ENCODE results near the gene ZXDC.

ZXDC gene

DNA sequence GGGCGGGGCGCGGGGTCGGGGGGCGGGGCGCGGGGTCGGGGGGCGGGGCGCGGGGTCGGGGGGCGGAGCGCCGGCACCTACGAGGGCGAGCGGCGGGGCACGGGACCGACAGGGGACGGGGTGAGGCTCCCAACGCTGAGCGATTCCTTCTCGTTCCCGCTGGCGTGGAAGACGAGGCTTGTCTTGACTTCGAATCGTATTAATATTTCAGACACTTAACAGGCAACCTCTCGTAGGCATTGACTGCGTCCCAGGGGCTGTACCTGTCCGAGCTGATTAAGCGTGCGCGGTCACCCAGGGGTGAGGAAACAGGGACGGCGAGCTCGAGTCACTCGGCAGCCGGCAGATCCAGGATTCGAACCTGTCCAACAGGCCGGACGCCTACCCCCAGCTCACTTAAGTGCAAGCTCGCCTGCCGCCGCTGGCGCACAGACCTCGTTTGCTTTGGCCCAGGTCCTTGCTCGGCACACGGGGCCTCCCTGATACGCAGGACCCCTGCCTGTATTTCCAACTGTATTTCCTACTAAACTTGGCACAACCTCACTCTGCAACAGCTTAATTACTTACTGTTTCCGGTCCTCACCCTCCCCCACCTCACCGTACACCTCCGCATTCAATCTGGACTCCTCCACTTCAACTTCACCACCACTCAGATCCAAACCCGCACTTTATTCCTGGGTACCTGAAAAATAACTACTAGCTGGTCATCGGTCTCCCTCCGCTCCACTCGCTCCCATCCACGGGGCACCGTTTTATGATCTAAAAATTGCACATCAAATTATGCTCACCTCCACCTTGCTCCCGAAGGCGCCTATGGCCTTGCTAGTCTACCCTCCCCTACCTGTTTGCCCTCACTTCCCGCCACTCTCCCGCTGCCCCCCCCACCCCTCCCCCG, 722 bp upstream of the ZXDC start:
- DNase-seq (ENCODE audit: low read depth) = peak; percentile 66

GRCh38 chr3:126474498-126475412, 936 bp downstream of the ZXDC start:
- no peak for TF ChIP-seq CTCF (IDR thresholded peaks at IDR 0.05; ENCODE audit: control insufficient read depth, extremely low read depth, insufficient read depth)
- H3K4me3 ChIP-seq (ENCODE audit: low read depth, low read length) = peak overlapping the region; percentile 69
- DNase-seq (ENCODE audit: low read depth) = no peak

More for the DNA sequence above, 722 bp upstream of the ZXDC start:
- TF ChIP-seq CTCF (IDR thresholded peaks at IDR 0.05; ENCODE audit: control insufficient read depth, extremely low read depth, insufficient read depth) = no peak
- H3K4me3 ChIP-seq (ENCODE audit: low read depth, low read length) = peak overlapping the region; percentile 67

DNA sequence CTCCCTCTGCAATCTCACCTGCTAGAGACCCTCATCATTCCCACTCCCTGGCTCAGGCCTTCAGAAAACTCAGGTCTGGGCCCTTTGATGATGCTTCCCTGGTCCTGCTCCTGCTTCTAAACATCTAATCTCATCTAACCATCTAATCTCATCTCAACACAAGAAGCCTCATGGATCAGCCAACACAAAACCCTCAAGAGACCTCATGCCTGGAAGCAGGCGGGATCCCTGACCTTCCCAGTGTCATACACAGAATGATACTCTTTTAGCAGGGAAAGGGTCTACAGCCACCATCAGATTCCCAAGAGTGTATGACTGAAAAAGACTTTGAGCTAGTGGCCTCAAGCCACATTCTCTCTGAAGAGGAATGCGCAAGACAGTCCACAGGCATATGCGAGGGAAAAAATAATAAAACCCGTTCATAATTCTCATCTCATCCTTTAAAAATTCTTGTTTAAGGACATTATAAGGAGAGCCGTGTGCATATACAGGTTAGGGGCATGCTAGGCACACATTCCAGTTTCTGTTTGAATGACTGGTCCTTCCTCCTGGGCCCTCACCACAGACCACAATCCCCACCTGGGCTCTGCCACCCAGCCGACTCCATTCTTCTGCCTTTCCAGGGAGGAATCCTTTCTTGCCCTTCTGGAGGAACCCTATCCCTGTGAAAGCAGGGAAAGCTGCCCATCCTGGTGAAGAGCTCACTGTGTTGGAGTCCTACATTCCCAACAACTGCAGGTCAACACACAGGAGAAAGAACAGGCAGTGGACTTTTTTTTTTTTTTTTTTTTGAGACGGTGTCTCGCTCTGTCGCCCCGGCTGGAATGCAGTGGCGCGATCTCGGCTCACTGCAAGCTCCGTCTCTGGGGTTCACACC, 2.2 kb downstream of the ZXDC start:
- peak overlapping the region; percentile 69 for H3K4me3 ChIP-seq (ENCODE audit: low read depth, low read length)
- DNase-seq (ENCODE audit: low read depth) = no peak

DNA sequence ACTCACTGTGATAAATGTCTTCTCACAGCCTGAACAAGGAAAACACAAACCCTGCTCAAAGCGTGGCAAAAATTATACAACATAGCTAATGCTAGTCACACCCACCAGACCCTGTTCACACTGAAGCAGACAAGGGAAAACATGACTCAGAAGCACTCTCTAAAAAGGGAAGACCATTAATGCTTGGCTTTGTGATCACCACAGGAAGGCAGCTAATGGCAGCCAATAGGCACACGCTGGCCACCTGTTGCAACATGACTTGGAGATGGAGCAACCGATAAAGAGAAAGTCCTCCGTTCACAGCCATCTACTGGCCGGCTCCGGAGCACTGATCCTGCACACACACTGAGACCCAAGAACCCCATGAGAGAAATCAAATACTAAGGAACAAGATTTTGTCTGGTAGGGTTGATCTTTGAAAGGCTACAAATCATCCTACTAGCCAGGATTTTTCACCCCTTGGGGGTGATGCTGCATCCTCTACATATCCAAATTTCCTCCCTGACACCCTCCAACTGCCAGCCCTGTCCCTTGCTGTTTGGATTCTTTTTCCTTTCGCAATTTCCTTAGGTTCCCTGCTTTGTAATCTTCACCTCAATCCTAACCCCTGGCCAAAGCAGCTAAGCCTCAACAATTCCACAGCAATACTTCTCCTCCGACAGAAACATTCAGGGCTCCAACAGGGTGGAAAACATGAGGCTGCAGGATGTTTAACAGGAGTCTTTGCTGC, 3.2 kb downstream of the ZXDC start:
- DNase-seq (ENCODE audit: low read depth) = peak; percentile 86
- peak overlapping the region; percentile 36 for H3K4me3 ChIP-seq (ENCODE audit: low read depth, low read length)
- peak; percentile 29; the same call in 1 of the 2 replicates for TF ChIP-seq CTCF (IDR thresholded peaks at IDR 0.05; ENCODE audit: control insufficient read depth, extremely low read depth, insufficient read depth)

More for the DNA sequence above, 2.2 kb downstream of the ZXDC start:
- no peak for TF ChIP-seq CTCF (IDR thresholded peaks at IDR 0.05; ENCODE audit: control insufficient read depth, extremely low read depth, insufficient read depth)

GRCh38 chr3:126469479-126469878, 6.2 kb downstream of the ZXDC start:
- H3K4me3 ChIP-seq (ENCODE audit: low read depth, low read length) = no peak overlapping the region
- DNase-seq (ENCODE audit: low read depth) = no peak
- no peak for TF ChIP-seq CTCF (IDR thresholded peaks at IDR 0.05; ENCODE audit: control insufficient read depth, extremely low read depth, insufficient read depth)

Measured in LNCaP clone FGC (cell line).